Activated T-cell treated with anti-CD3 and anti-CD28 coated beads for 1 hour (primary cell): Measurements from ENCODE around the gene CACNA2D4.

Source experiments
- DNase-seq: peaks from one replicate; pipeline ENCODE4 v3.0.0-alpha.2; 2020; ENCODE audit warnings: low read depth

Gene CACNA2D4

DNA sequence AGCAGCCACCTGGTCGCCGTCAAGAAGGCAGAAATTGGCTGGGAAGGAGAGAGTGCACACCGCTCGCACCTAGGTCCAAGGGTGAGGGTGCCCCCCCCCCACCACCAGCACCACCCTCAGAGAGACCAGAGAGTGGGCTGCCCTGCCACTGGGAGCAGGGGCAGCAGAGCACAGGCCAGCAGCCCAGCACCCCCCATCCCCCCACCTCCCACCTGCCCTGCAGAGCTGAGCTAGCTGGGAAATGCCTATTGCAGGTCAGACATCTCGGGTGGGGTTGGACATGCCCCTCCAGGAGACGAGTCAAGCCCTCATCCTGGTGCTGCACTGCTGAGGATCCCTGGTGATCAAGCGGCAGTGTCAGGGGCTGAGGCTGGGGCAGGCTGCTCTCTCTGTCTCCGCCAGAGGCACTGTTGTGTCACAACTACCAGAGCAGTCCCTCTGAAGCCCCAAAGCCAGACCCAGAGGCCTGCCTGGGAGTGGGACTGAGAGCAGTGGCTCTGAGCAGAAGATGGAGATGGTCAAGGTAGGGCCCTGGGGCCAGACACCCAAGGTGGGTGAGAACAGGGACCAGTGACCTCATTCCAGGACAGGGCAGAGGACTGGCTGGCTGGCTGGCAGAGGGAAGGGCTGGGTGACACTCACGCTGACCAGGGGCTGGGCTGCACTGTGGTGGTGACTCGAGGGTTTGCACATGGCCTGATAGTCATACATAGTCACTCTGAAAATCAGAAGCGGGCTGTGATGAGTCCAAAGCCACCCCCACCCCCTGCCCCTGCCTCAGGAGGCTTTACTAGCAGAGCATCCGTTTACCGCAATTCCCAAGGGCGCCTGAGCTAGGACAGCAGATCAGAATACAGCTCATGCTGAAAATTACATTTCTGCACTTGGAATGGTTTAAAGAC, 117.8 kb downstream of the CACNA2D4 start:
- no peak for DNase-seq

- no peak for DNase-seq
These were observed 118.5 kb downstream of the CACNA2D4 start for GRCh38 chr12:1799882-1800400.

DNA sequence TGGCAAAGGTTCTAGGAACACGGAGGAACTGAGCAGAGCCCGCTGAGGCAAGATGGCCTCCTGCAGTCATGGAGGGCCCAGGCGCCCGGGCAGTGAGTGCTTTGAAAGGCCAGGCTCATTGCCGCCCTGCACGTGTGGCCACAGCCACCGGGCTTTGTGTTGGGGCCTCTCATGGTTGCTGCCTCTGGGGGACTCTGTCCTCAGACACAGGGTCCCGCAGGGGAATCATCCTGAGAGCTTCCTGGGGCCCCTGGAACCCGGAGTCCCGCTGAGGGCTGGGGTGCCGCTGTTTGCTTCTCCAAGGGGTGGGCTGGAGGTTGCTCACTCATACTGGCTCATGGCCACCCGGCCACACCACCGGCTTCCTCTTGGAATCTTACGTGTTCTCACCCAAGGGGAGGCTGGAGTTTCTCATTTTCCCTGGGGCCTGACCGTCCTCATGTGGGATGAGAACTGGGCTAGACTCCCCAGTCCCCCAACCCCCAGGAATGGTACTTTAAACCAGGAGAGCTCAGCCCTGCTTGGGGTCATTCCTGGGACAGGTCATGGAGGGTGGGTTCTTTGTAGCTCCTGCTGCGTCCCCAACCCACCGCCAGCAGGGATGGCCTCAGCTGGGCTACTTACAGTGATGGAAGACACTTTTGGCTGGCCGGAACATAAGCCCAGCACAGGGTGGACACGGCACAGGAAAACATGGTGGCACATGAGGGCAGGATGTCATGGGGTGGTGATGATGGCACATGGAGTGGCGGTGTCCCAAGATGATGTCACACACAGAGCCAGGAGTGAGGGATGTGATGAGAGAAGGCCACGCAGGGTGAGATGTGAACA, 119.2 kb downstream of the CACNA2D4 start:
- no peak for DNase-seq

GRCh38 chr12:1798641-1799020, 119.8 kb downstream of the CACNA2D4 start:
- DNase-seq, result no peak

- DNase-seq, result no peak
These were observed 120.3 kb downstream of the CACNA2D4 start for GRCh38 chr12:1797991-1798640.

DNA sequence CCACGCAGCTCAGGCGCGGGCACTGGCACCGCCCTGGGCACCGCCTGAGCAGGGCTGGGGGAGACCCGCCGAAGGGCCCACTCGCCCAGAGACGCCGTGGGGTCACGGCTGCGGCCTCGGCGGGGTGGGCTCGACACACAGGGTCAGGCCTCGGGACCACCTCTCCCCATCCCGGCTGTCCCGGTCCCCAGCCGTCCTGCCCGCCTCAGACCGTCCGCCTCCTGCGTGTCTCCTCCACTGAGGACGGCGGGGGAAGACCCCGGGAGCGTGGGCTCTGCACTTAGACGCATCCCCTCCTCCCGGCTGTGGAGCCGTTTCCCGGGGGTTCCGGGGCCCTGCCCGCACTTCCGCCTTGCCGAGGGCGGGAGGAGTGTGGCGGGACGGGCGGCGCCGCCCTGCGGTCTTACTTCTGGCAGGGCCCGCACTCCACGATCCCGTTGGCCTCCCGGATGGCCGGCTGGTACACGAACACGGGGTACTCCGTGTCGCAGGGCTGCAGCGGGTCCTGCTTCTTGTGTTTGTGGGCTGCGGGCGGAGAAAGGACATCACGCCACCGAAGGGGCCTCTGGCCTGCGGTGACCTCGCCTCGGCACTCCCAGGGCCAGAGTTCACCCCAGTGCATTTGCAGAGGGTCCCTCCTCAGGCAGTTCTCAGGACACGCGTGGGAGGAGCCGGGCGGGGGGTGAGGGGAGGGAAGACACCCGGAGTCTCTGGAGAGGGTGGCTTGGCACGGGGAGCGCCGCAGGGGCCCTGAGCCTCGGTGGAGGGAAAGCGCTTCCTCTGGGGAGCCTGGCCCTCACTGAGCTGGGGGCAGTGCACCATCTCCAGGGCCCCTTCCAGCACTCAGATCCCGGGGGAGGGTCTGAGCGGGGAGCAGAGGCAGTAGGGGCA, 121.2 kb downstream of the CACNA2D4 start:
- peak; percentile 33 for DNase-seq

DNA sequence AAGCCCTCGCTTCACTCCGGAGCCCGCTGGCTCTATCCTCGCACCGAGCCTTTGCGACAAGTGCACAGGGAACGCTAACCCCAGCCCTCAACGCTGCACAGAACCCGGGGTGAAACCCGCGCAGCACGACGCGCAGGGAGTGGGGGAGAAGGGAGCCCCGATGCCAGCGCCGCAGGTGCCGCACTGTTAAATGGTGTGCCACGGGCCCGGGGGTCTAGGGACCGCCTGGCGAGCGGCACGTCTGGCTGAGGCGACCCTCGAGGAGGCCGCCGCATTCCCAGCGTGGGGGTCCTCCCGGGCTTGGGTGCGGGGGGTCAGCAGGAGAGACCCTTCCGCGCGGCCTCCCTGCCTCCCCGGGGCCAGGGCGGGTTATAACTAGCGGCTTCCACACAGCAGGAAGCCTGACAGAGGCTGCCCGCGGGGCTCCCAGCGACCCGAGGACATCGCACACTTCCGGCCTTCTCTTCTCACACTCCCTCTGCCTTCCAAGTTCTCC, 121.9 kb downstream of the CACNA2D4 start:
- DNase-seq, result no peak

- DNase-seq, result peak; percentile 90
These were observed 122.5 kb downstream of the CACNA2D4 start for GRCh38 chr12:1795785-1796514.

DNA sequence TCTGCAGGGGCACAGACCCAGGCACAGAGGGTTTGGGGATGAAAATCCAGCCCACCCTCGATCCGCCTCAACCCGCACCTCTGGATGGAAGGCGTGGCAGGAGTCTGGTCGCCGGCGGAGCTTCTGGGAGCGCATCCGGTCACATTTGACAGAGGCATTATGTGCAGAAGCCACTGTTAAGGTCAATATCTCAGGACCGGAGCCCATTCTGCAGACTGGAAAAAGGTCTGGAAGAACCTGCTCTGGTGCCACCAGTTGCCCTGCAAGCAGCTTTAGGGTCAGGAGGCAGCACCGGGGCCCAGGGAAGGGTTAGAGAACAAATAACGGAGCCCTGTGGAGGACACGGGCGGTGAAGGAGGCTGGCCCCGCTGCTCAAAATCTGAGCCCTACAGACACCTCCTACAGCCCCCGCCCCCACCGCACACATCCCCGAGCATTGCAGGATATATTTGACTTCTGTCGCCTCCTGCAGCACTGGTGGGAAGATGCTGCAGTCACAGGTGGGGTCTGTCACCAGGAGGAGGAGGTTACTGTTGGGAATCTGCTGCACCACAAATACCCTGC, 123.1 kb downstream of the CACNA2D4 start:
- DNase-seq, result no peak

GRCh38 chr12:1794440-1795090, 123.9 kb downstream of the CACNA2D4 start:
- DNase-seq, result no peak

DNA sequence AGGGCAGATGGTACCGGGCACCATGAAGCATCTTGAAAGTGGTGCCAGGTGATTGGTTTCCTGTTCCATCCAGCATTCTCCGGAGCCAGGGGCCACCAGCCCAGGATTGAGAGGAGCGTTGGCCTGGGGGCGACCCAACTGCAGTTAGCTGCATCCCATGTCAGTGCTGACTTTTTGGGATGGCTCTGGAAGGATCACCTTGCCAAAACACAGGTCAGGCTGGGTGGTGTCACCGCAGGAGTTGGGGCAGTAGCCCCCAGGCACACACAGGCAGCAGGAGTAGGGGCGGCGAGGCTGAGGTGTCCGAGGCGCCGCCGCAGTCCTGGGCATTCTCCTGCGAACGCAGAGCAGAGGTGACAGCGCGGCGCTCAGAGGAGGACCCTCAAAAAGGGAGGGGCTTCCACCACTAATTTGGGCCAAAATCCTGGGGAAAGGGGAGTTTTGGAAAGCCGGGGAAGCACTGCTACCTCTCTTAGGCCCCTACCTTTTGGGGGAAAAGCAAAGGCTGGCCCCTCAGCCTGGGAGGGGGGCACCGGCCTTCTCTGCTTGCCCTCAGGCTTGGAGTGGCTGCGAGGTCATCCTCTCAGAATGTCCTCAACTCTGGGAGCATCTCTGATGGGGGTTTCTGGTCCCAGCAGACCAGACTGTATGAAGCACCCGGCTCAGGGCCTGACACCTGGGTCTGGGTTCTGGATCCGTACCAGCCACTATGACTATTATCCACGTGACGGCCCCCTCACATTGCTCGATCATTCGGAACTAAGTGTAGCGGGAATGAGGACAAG, 124.8 kb downstream of the CACNA2D4 start:
- DNase-seq, result no peak

GRCh38 chr12:1792406-1792805, 126.0 kb downstream of the CACNA2D4 start:
- DNase-seq, result no peak

DNA sequence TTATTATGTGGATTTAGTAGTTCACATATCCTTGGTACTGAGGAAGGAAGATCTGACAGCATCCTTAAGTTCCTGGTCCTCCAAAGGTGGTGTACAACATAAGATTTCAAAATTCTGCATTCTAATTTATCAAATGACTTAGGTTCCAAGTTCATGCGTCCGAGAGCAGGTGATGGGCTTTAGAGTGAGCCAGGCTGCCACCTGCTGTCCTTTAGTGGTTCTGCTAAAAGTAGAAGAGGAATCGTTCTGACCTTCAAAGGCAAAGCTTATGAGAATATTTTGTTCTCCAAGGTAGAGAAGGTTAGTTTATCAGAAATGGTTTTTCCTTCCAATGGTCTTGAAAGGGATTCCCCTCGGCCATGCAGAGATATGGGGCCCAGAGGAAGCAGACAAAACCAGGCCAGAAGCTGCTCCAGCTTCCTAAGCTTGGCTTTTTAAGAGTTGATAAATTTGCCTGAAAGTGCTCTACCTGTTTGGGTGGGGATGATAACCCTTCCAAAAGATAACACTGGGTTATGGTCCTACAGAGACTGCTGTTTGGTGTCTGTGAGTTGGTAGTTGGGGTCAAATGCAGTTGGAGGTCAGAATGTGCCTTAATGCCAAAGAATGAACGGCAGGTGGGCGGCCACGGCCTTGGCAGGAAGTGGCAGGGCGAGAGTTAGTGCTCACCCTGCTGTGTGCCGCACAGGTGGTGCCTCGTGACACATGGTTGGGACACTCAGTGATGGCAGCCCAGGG, 127.2 kb downstream of the CACNA2D4 start:
- DNase-seq, result peak; percentile 45

GRCh38 chr12:1790444-1790843, 128.0 kb downstream of the CACNA2D4 start:
- no peak for DNase-seq

DNA sequence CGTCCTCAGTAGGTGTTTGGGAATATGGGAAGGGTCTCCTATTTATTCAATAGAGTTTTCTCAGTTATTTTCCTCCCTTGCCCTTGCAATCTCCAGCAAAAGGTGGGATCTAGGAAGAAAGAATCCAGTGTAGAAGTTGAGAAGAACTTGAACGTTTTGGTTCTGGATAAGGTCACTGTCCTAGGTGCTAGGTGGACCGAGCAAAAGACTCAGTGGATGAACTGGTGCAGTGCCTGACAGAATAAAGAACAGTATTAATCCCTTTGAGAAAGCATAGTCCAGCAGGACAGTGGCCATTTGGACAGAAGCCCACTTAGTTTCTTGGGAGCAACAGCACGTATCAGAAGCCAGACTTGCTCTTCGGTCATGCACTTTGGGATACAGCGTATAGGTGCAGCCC, 130.7 kb downstream of the CACNA2D4 start:
- no peak for DNase-seq

- no peak for DNase-seq
These were observed 136.2 kb downstream of the CACNA2D4 start for GRCh38 chr12:1782215-1782614.

GRCh38 chr12:1781772-1782171, 136.7 kb downstream of the CACNA2D4 start:
- no peak for DNase-seq

DNA sequence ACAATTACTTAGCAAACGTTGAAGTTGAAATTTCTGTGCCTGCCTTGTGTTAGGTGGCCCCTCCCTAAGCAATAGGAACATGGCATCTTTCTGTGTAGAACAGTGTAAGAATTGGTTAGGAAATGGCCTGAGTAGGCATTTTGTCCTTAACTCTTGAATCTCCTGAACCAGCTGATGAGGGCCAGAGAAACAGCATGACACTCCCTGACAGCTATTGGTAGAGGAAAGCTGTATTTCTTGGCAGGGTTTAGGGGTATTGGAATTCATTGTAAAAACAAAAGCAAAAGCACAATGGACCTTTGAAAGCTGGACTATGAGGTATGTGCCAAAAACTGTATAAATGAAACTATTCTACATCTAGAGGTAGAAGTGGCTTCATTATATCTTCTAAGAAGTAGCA, 138.7 kb downstream of the CACNA2D4 start:
- no peak for DNase-seq
